ENCODE data around the gene BRIP1. TPM values are rescaled to one million over a fixed set of nuclear protein-coding genes. Genes with fewer than 3 reads are reported as not detected.

The BRIP1 gene
- total RNA-seq, 1 experiment from 2014 or later = 5.5 TPM

- Histone ChIP-seq H3K36me3 (no peaks in the 10 kb centered on the region), H3K9me3 (no peaks in the 10 kb centered on the region), H3K4me3 (no peak overlapping the region), H3K27me3 (no peaks in the 10 kb centered on the region; the same call in 1 of the 2 replicates)
- DNase-seq = no peak
Measured at GRCh38 chr17:61663310-61663709, 200.0 kb downstream of the BRIP1 start.

GRCh38 chr17:61662741-61663140 is 200.6 kb downstream of the BRIP1 start:
- no peak for DNase-seq
- Histone ChIP-seq H3K36me3 (no peaks in the 10 kb centered on the region), H3K27me3 (no peaks in the 10 kb centered on the region; the same call in 1 of the 2 replicates), H3K4me3 (no peak overlapping the region), H3K9me3 (no peaks in the 10 kb centered on the region)

GRCh38 chr17:61662186-61662585 is 201.1 kb downstream of the BRIP1 start:
- Histone ChIP-seq H3K9me3 (no peaks in the 10 kb centered on the region), H3K36me3 (no peaks in the 10 kb centered on the region), H3K4me3 (no peak overlapping the region), H3K27me3 (no peaks in the 10 kb centered on the region; the same call in 1 of the 2 replicates)
- DNase-seq = no peak

- H3K27me3 ChIP-seq = no peaks in the 10 kb centered on the region; the same call in 1 of the 2 replicates
- DNase-seq = no peak
- H3K9me3 ChIP-seq = no peaks in the 10 kb centered on the region
- no peaks in the 10 kb centered on the region for H3K36me3 ChIP-seq
- H3K4me3 ChIP-seq = no peak overlapping the region
Measured at GRCh38 chr17:61660746-61661485, 202.4 kb downstream of the BRIP1 start.

GRCh38 chr17:61659437-61659836 is 203.9 kb downstream of the BRIP1 start:
- no peaks in the 10 kb centered on the region for H3K9me3 ChIP-seq
- no peak for DNase-seq
- no peak overlapping the region for H3K4me3 ChIP-seq
- no peaks in the 10 kb centered on the region; the same call in 1 of the 2 replicates for H3K27me3 ChIP-seq
- no peaks in the 10 kb centered on the region for H3K36me3 ChIP-seq

- no peaks in the 10 kb centered on the region for H3K36me3 ChIP-seq
- H3K4me3 ChIP-seq = no peak overlapping the region
- no peaks in the 10 kb centered on the region; the same call in 1 of the 2 replicates for H3K27me3 ChIP-seq
- H3K9me3 ChIP-seq = no peaks in the 10 kb centered on the region
- no peak for DNase-seq
Measured at GRCh38 chr17:61658183-61658582, 205.1 kb downstream of the BRIP1 start.

- no peak overlapping the region for H3K4me3 ChIP-seq
- no peak for DNase-seq
- H3K36me3 ChIP-seq = no peaks in the 10 kb centered on the region
- no peaks in the 10 kb centered on the region for H3K9me3 ChIP-seq
- no peaks in the 10 kb centered on the region; the same call in 1 of the 2 replicates for H3K27me3 ChIP-seq
Measured at GRCh38 chr17:61657338-61657737, 206.0 kb downstream of the BRIP1 start.

GRCh38 chr17:61656721-61657217 is 206.6 kb downstream of the BRIP1 start:
- Histone ChIP-seq H3K9me3 (no peaks in the 10 kb centered on the region), H3K4me3 (no peak overlapping the region), H3K27me3 (no peaks in the 10 kb centered on the region; the same call in 1 of the 2 replicates), H3K36me3 (no peaks in the 10 kb centered on the region)
- DNase-seq = no peak

- Histone ChIP-seq H3K9me3 (peaks cover 3% of the 10 kb centered on the region; the same call in 1 of the 2 replicates), H3K36me3 (no peaks in the 10 kb centered on the region), H3K27me3 (no peaks in the 10 kb centered on the region), H3K4me3 (no peak overlapping the region)
- no peak for DNase-seq
Measured at GRCh38 chr17:61650749-61651148, 212.6 kb downstream of the BRIP1 start.

- Histone ChIP-seq H3K9me3 (peaks cover 3% of the 10 kb centered on the region; the same call in 1 of the 2 replicates), H3K36me3 (no peaks in the 10 kb centered on the region), H3K4me3 (no peak overlapping the region), H3K27me3 (no peaks in the 10 kb centered on the region)
- no peak for DNase-seq
Measured at GRCh38 chr17:61648587-61648986, 214.7 kb downstream of the BRIP1 start.

- DNase-seq = no peak
- H3K9me3 ChIP-seq = peaks cover 3% of the 10 kb centered on the region; the same call in 1 of the 2 replicates
- H3K36me3 ChIP-seq = no peaks in the 10 kb centered on the region
- no peak overlapping the region for H3K4me3 ChIP-seq
- no peaks in the 10 kb centered on the region for H3K27me3 ChIP-seq
Measured at GRCh38 chr17:61647047-61647446, 216.3 kb downstream of the BRIP1 start.

GRCh38 chr17:61646482-61646881 is 216.8 kb downstream of the BRIP1 start:
- DNase-seq = no peak
- Histone ChIP-seq H3K36me3 (no peaks in the 10 kb centered on the region), H3K27me3 (no peaks in the 10 kb centered on the region), H3K4me3 (no peak overlapping the region), H3K9me3 (peaks cover 3% of the 10 kb centered on the region; the same call in 1 of the 2 replicates)

- no peaks in the 10 kb centered on the region for H3K9me3 ChIP-seq
- DNase-seq = no peak
- H3K36me3 ChIP-seq = no peaks in the 10 kb centered on the region
- no peaks in the 10 kb centered on the region for H3K27me3 ChIP-seq
- H3K4me3 ChIP-seq = no peak overlapping the region
Measured at GRCh38 chr17:61645920-61646319, 217.4 kb downstream of the BRIP1 start.

- H3K9me3 ChIP-seq = no peaks in the 10 kb centered on the region
- DNase-seq = no peak
- no peak overlapping the region for H3K4me3 ChIP-seq
- no peaks in the 10 kb centered on the region for H3K36me3 ChIP-seq
- no peaks in the 10 kb centered on the region for H3K27me3 ChIP-seq
Measured at GRCh38 chr17:61644800-61645774, 218.2 kb downstream of the BRIP1 start.

- no peak overlapping the region for H3K4me3 ChIP-seq
- H3K9me3 ChIP-seq = no peaks in the 10 kb centered on the region
- no peaks in the 10 kb centered on the region for H3K27me3 ChIP-seq
- no peak for DNase-seq
- H3K36me3 ChIP-seq = no peaks in the 10 kb centered on the region
Measured at GRCh38 chr17:61642768-61643167, 220.6 kb downstream of the BRIP1 start.

GRCh38 chr17:61641715-61642114 is 221.6 kb downstream of the BRIP1 start:
- no peaks in the 10 kb centered on the region for H3K36me3 ChIP-seq
- DNase-seq = no peak
- H3K4me3 ChIP-seq = no peak overlapping the region
- H3K9me3 ChIP-seq = no peaks in the 10 kb centered on the region
- H3K27me3 ChIP-seq = no peaks in the 10 kb centered on the region

GRCh38 chr17:61641084-61641483 is 222.2 kb downstream of the BRIP1 start:
- DNase-seq = no peak
- H3K27me3 ChIP-seq = no peaks in the 10 kb centered on the region
- no peak overlapping the region for H3K4me3 ChIP-seq
- no peaks in the 10 kb centered on the region for H3K9me3 ChIP-seq
- no peaks in the 10 kb centered on the region for H3K36me3 ChIP-seq
